Measurements from ENCODE around the gene GABARAPL2.
"Not testable (repeated sequence)": the region's sequence is repeated elsewhere in the genome, so short reads cannot be mapped to it uniquely, and the experiment has no call there.

GABARAPL2 gene

DNA sequence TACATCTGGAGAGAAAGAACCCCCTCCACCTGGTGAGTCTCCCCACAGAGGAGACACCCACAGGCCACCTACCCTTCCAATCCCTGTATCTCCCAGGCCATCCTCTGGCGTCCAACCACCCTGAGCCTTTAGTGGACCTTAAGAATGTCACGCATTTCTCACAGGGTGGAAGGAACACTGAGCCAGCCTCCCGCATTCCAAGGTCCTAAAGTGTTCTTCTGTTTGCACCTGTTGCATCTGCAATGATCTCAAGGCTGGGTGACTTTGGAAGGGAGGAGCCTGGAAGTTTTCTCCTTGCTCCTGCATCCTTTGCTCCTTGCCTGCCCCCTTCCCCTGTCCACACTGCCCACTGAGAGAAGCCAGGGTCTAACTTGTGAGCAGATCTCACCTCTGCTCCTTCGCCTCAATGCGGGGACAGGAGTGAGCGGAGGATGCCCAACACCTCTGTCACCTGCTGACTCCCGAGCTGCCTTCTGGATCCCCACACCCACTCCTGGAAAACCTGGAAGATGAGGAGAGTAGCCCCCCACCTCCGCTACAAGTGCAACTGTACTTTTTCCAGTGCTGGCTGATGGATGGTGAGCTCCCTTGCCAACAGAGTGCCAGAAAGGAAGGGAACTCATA lies 33.9 kb upstream of the GABARAPL2 start:
- H3K4me3 ChIP-seq (ENCODE audit: low read depth, low read length): no peak overlapping the region
- TF ChIP-seq, protein P1, sequence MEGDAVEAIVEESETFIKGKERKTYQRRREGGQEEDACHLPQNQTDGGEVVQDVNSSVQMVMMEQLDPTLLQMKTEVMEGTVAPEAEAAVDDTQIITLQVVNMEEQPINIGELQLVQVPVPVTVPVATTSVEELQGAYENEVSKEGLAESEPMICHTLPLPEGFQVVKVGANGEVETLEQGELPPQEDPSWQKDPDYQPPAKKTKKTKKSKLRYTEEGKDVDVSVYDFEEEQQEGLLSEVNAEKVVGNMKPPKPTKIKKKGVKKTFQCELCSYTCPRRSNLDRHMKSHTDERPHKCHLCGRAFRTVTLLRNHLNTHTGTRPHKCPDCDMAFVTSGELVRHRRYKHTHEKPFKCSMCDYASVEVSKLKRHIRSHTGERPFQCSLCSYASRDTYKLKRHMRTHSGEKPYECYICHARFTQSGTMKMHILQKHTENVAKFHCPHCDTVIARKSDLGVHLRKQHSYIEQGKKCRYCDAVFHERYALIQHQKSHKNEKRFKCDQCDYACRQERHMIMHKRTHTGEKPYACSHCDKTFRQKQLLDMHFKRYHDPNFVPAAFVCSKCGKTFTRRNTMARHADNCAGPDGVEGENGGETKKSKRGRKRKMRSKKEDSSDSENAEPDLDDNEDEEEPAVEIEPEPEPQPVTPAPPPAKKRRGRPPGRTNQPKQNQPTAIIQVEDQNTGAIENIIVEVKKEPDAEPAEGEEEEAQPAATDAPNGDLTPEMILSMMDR (IDR thresholded peaks at IDR 0.05; ENCODE audit: low read depth, low read length): no peak

DNA sequence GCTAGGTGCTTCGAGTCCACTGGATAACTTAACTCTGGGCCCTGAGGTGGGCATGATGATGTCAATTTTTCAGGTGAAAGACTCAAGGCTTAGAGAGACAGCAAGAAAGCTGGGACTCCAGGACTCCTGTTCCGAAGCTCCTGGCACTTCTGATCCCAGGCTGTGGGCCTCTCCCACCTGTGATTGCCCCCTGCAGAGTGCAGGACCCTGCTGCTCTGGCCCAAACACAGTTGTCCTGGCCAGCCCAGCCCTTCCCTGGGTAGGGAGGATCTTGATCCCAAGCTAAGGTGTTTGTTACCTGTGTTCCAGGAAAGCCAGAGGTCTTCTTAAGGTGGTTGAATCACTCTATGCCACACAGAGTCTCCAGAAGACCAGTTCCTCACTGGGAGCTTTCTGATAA lies 33.4 kb upstream of the GABARAPL2 start:
- no peak overlapping the region for H3K4me3 ChIP-seq (ENCODE audit: low read depth, low read length)
- TF ChIP-seq, protein P1 (IDR thresholded peaks at IDR 0.05; ENCODE audit: low read depth, low read length): no peak

DNA sequence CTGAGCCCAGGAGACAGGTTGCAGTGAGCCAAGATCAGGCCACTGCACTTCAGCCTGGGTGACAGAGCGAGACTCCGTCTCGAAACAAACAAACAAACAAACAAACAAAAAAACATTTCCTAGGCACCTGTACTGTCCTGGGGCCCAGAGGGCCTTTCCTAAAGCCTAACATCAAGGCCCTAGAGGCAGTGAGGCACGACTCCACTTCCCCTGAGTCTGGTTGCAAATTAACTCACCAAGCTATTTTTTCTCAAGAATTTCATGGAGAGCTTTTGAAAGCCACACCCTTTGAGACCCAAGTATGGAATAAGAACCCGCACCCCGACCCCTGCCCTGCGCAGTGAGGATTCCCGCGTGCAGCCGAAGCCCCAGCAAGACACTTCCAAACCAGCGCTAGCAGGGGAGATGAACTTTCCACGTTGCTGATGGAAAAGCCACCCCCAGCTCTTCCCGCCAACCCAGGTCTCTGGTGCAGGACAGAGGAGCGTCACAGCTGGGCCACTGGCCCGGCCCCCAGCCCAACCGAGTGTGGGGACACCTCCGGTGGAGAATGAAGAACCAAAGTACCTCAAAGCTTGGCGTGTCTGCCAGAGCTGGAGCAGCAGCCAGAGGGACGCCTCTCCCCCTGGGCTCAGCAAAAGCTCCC lies 31.5 kb upstream of the GABARAPL2 start:
- TF ChIP-seq, protein P1 (IDR thresholded peaks at IDR 0.05; ENCODE audit: low read depth, low read length): no peak
- H3K4me3 ChIP-seq (ENCODE audit: low read depth, low read length): no peak overlapping the region

DNA sequence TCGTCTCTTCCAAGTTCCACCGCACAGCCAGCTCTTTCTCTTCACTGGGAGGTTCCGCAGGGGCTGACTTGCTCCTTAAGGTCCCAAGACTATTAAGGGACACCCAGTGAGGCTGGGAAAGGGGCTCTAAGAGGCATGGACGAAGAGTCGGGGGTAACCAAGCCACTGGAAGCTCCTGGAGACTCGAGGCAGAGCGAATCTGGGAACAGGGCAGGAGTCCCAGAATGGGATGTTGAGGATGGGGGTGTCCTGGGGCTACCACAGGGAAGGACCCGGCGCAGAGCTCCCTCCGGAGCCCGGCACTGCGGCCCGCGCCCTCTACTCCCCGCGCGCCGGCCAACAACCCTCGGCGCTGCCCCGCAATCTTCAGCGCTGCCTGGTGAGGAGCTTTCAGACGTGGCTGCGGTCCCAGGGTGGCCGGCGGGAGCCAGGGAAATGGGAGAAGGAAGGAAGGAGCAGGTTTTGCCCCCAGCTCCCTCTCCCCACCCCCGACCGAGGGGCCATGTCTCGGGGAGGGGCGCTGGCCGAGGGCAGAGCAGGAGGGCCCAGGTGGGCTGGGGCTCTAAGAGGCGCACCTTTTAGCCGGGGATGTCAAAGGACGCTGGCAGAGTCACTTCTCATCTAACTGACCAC lies 30.9 kb upstream of the GABARAPL2 start:
- H3K4me3 ChIP-seq (ENCODE audit: low read depth, low read length): no peak overlapping the region
- TF ChIP-seq, protein P1 (IDR thresholded peaks at IDR 0.05; ENCODE audit: low read depth, low read length): no peak

DNA sequence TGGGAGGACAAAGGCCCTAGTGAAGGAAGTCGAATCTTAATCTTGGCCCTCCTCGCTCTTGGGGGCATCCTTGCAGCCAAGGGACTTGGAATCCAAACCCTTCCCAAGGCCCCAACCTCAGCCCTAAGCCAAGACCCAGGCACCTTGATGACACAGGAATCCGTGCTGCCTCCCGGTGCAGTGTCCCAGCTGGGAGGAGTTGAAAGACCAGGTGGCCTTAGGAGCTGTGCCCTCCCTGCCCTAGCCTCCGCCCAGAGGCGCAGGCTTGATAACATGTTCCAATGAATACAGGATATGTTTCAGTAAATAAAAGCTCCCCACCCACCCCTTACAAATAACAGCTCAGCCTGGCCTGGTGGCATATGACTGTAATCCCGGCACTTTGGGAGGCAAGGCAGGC lies 30.3 kb upstream of the GABARAPL2 start, which contains the start of gene CHST5:
TSS of gene CHST5 (minus strand) at position 208 of the 400 bp plus-strand sequence. CDS start 5,724 bp downstream, outside the sequence.
- H3K4me3 ChIP-seq (ENCODE audit: low read depth, low read length): no peak within 1 kb of the TSS
- TF ChIP-seq, protein P1 (IDR thresholded peaks at IDR 0.05; ENCODE audit: low read depth, low read length): no peak

DNA sequence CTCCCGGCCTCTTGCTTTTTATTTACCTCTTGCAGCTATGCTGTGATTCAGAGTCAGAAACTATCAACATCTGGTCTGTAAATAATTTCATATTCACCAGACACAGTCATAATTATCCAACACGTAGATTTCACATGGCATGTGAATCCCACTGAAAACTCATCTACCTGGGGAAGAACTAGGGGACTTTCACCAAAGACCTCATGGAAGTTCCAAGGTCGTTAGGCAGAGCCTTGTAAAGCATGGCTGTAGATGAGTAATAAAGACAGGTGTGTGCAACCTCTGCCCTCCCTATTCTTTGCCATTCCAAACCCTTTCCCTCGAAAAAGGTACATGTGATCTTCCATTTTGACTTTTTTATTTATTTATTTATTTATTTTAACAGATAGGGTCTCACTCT lies 28.4 kb upstream of the GABARAPL2 start:
- TF ChIP-seq, protein P1 (IDR thresholded peaks at IDR 0.05; ENCODE audit: low read depth, low read length): no peak

DNA sequence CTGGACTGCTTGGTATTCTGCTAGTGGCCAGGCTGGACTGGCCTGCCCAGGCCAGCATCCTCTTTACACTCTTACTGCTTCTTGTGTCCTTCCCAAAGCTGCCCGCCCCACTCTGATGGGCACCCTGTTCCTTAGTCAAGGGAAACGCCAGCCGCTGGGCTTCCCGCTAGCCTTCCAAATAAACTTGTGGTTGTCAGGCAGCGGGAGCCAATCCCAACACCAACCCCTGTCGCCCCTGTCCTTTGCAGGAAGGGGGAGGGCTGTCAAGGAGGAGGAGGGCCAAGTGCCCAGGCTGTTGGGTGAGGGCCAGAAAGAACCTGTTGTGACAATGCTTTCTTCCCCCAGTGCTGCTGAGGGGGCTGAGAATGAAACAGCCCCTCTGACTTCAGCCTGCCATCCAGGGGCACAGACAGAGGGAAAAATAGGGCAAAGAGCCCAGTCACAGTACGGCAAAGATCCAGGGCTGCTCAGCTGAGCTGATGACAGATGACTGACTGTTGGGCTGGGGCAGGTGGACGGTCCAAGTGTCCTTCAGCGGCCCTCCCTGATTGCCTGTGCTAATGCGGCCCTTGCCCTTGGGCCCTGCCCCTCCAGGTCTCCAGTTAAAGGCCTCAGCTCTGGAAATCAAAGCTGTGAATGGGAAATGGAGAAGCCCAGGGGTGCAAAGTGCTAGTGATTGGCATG lies 27.2 kb upstream of the GABARAPL2 start:
- not testable (repeated sequence) for H3K4me3 ChIP-seq (ENCODE audit: low read depth, low read length)

More for the DNA sequence above, 28.4 kb upstream of the GABARAPL2 start:
- no peak overlapping the region for H3K4me3 ChIP-seq (ENCODE audit: low read depth, low read length)
